Thyroid gland (tissue), 4 donors: ENCODE data around the gene GPD1L. TPM values are rescaled to one million over a fixed set of nuclear protein-coding genes. Genes with fewer than 3 reads are reported as not detected.
A peak's percentile ranks its signal among the peaks of the same experiment; 100 is the strongest.
"Not testable (repeated sequence)": the region's sequence is repeated elsewhere in the genome, so short reads cannot be mapped to it uniquely, and the experiment has no call there.

ENCODE experiments used
- DNase-seq, 2 donors: peaks; one replicate each; pipeline ENCODE4 v3.0.0-alpha.2; 2019
- H3K27ac ChIP-seq, 3 donors: fragments of 200-600 bp; sonication (generic); 1 replicate in 2 of 3; 2 replicates in 1 of 3; pipeline ENCODE4 v1.5.1; 2016 to 2019; ENCODE audit warnings: mild to moderate bottlenecking in 1 of 3, moderate library complexity in 1 of 3
- H3K27me3 ChIP-seq: fragments of 200-600 bp; sonication (generic); one replicate; pipeline ENCODE4 v1.5.1; 2019
- H3K36me3 ChIP-seq, 2 donors: fragments of 200-600 bp; sonication (generic); one replicate each; pipeline ENCODE4 v1.5.1; 2016 to 2019
- H3K4me1 ChIP-seq, 2 donors: fragments of 200-600 bp; sonication (generic); one replicate each; pipeline ENCODE4 v1.5.1; 2017 to 2019
- H3K4me3 ChIP-seq, 3 donors: fragments of 200-600 bp; sonication (generic); replicated peaks in 1 of 3; 1 replicate in 2 of 3; 2 replicates in 1 of 3; pipeline ENCODE4 v1.5.1; 2016; ENCODE audit warnings: mild to moderate bottlenecking in 1 of 3
- H3K9me3 ChIP-seq: fragments of 200-600 bp; sonication (generic); one replicate; pipeline ENCODE4 v1.5.1; 2017
- CTCF ChIP-seq, 6 experiments: fragments of 200-600 bp in 3 of 6; fragments of 450-650 bp in 3 of 6; sonication (generic) in 3 of 6; IDR thresholded peaks; one replicate each; pipeline ENCODE4 v1.5.1; 2016 to 2019; ENCODE audit warnings: antibody characterized with exemption in 6 of 6, mild to moderate bottlenecking in 2 of 6, inconsistent platforms in 1 of 6, moderate library complexity in 1 of 6
- POLR2A ChIP-seq, 2 donors: fragments of 450-650 bp; IDR thresholded peaks; one replicate each; pipeline ENCODE4 v1.6.1; 2017; ENCODE audit warnings: antibody characterized with exemption in 2 of 2, mild to moderate bottlenecking in 2 of 2, moderate library complexity in 1 of 2
- WGBS, 2 donors: methylation state at CpG; one replicate each; pipeline ENCODE4 v1.1.5; 2017; 5-methylcytosine and 5-hydroxymethylcytosine counted together
- intact Hi-C: fragments of 100-400 bp; cut with DNase I; formaldehyde crosslinking; loops from one replicate; pipeline ENCODE4 v1.15.1; 2023
- total RNA-seq, 4 donors: library from RNA; depleted of rRNA; stranded (reverse); fragments of >200 nt; gene quantifications; one replicate each; pipeline ENCODE4 v1.2.3, GENCODE V29; 2016

The GPD1L gene
- total RNA-seq, result 100 to 1,000 TPM in 2 of 4 donors, 10 to 100 TPM in 2; 66.4 to 137 (median 104) TPM

GRCh38 chr3:32106132-32106928 is at the start of gene GPD1L:
TSS of gene GPD1L (plus strand) at chr3:32106620. CDS start at chr3:32106712, 92 bp downstream.
- intact Hi-C loops, result loop anchor here (10.0 kb wide), 1 partner anchor 572 kb away; the partner anchor contains the start of gene STT3B
- H3K4me1 ChIP-seq, result peaks cover 49 to 55% of the 10 kb centered on the region in 2 donors
- H3K36me3 ChIP-seq, result no peaks in the 10 kb centered on the region
- H3K4me3 ChIP-seq, result peak within 1 kb of the TSS; percentile 53 to 96 (median 58)
- H3K27me3 ChIP-seq, result no peaks in the 10 kb centered on the region
- H3K9me3 ChIP-seq, result no peaks in the 10 kb centered on the region
- 18 to 33% methylated on average over 4 to 16 of the region's 78 CpGs for WGBS, 2 donors
- DNase-seq, result peak; percentile 96 to 97
- H3K27ac ChIP-seq, result peak within 1 kb of the TSS; percentile 68 to 89 (median 69)
- TF ChIP-seq CTCF (IDR thresholded peaks at IDR 0.05) (no peak), POLR2A (IDR thresholded peaks at IDR 0.05) (peak in 1 of 2 donors; percentile 81)

GRCh38 chr3:32058465-32058864 is 48.0 kb upstream of the GPD1L start:
- H3K4me3 ChIP-seq, intact Hi-C loops, H3K36me3 ChIP-seq, H3K27me3 ChIP-seq, H3K4me1 ChIP-seq, DNase-seq, H3K27ac ChIP-seq, H3K9me3 ChIP-seq: not testable (repeated sequence)
- 95 to 98% methylated on average over 4 of the region's 4 CpGs for WGBS, 2 donors

- 67% methylated on average over 4 of the region's 4 CpGs; no CpG with 5 or more reads in 1 of the 2 donors for WGBS, 2 donors
- Histone ChIP-seq H3K4me1 (no peaks in the 10 kb centered on the region), H3K36me3 (no peaks in the 10 kb centered on the region), H3K27ac (no peak overlapping the region), H3K4me3 (no peak overlapping the region), H3K9me3 (no peaks in the 10 kb centered on the region), H3K27me3 (no peaks in the 10 kb centered on the region)
- no peak for TF ChIP-seq POLR2A (IDR thresholded peaks at IDR 0.05)
- TF ChIP-seq CTCF (IDR thresholded peaks at IDR 0.05), result no peak
- no peak for DNase-seq
- intact Hi-C loops, result no loop called here
These were observed 43.4 kb upstream of the GPD1L start for GRCh38 chr3:32062950-32063582.

- intact Hi-C loops, result no loop called here
- TF ChIP-seq CTCF (IDR thresholded peaks at IDR 0.05) (no peak), POLR2A (IDR thresholded peaks at IDR 0.05) (no peak)
- Histone ChIP-seq H3K27ac (no peak overlapping the region), H3K4me1 (no peaks in the 10 kb centered on the region), H3K4me3 (no peak overlapping the region), H3K9me3 (no peaks in the 10 kb centered on the region), H3K27me3 (no peaks in the 10 kb centered on the region), H3K36me3 (no peaks in the 10 kb centered on the region)
- 83 to 86% methylated on average over 2 of the region's 2 CpGs for WGBS, 2 donors
- no peak for DNase-seq
These were observed 39.7 kb upstream of the GPD1L start for GRCh38 chr3:32066686-32067085.

- H3K4me3 ChIP-seq, intact Hi-C loops, H3K27ac ChIP-seq, H3K4me1 ChIP-seq, DNase-seq, H3K36me3 ChIP-seq, H3K9me3 ChIP-seq, H3K27me3 ChIP-seq: not testable (repeated sequence)
- WGBS, 2 donors, result 87 to 97% methylated on average over 7 of the region's 7 CpGs
These were observed 32.2 kb upstream of the GPD1L start for GRCh38 chr3:32074194-32074593.

GRCh38 chr3:32076566-32076965 is 29.9 kb upstream of the GPD1L start:
- TF ChIP-seq POLR2A (IDR thresholded peaks at IDR 0.05) (no peak), CTCF (IDR thresholded peaks at IDR 0.05) (no peak)
- no peaks in the 10 kb centered on the region for H3K4me1 ChIP-seq
- intact Hi-C loops, result no loop called here
- 89 to 94% methylated on average over 3 of the region's 3 CpGs for WGBS, 2 donors
- DNase-seq, result no peak
- H3K27ac ChIP-seq, result no peak overlapping the region
- H3K4me3 ChIP-seq, result no peak overlapping the region
- H3K9me3 ChIP-seq, result no peaks in the 10 kb centered on the region
- H3K36me3 ChIP-seq, result no peaks in the 10 kb centered on the region
- no peaks in the 10 kb centered on the region for H3K27me3 ChIP-seq
